HepG2 (cell line): ENCODE measurements around the gene PITHD1. TPM values are rescaled to one million over a fixed set of nuclear protein-coding genes. Genes with fewer than 3 reads are reported as not detected.
A peak's percentile ranks its signal among the peaks of the same experiment; 100 is the strongest.

Source experiments
- AGO1 ChIP-seq: fragments of 200-400 bp; formaldehyde crosslinking; IDR thresholded peaks from 2 replicates; pipeline ENCODE4 v1.6.1; 2017; ENCODE audit warnings: mild to moderate bottlenecking, low read depth, low read length, moderate library complexity; ENCODE audit not compliant: poor library complexity, severe bottlenecking
- AKAP8 ChIP-seq: sonication (generic); formaldehyde crosslinking; IDR thresholded peaks from 2 replicates; pipeline ENCODE4 v1.5.1; 2020; ENCODE audit warnings: mild to moderate bottlenecking, missing genetic modification reagents
- ARID4A ChIP-seq: sonication (generic); formaldehyde crosslinking; IDR thresholded peaks from 2 replicates; pipeline ENCODE4 v1.5.0; 2020; ENCODE audit warnings: mild to moderate bottlenecking, missing genetic modification reagents, borderline replicate concordance
- CBX1 ChIP-seq: IDR thresholded peaks from one replicate; pipeline ENCODE4 v1.6.1; 2016; ENCODE audit warnings: antibody characterized with exemption, low read depth
- E2F1 ChIP-seq: sonication (generic); formaldehyde crosslinking; IDR thresholded peaks from 2 replicates; pipeline ENCODE4 v1.5.0; 2020; ENCODE audit warnings: missing genetic modification reagents
- HNRNPL ChIP-seq: fragments of 200-400 bp; formaldehyde crosslinking; IDR thresholded peaks from 2 replicates; pipeline ENCODE4 v1.6.1; 2017; ENCODE audit warnings: mild to moderate bottlenecking, low read depth, low read length
- MBNL3 ChIP-seq: fragments of 250-450 bp; sonication (Bioruptor Pico); conservative IDR thresholded peaks from 2 replicates; pipeline ENCODE4 v1.8.0; 2022; ENCODE audit warnings: mild to moderate bottlenecking, inconsistent platforms
- MLXIP ChIP-seq: sonication (generic); formaldehyde crosslinking; IDR thresholded peaks from 2 replicates; pipeline ENCODE4 v1.9.0; 2021; ENCODE audit warnings: missing genetic modification reagents, borderline replicate concordance
- NFAT5 ChIP-seq: sonication (generic); formaldehyde crosslinking; IDR thresholded peaks from 2 replicates; pipeline ENCODE4 v1.4.0; 2020; ENCODE audit warnings: missing genetic modification reagents
- NR2F2 ChIP-seq: IDR thresholded peaks from 2 replicates; pipeline ENCODE4 v1.6.1; 2012; ENCODE audit warnings: low read depth, inconsistent platforms, borderline replicate concordance
- SATB2 ChIP-seq: sonication (generic); formaldehyde crosslinking; IDR thresholded peaks from 2 replicates; pipeline ENCODE4 v1.5.0; 2020; ENCODE audit warnings: missing genetic modification reagents
- SMARCE1 ChIP-seq: fragments of 450-650 bp; IDR thresholded peaks from 2 replicates; pipeline ENCODE4 v1.6.1; 2017; ENCODE audit warnings: borderline replicate concordance
- SOX6 ChIP-seq, 2 experiments: fragments of 450-650 bp in 1 of 2; sonication (generic) in 1 of 2; formaldehyde crosslinking in 1 of 2; IDR thresholded peaks; 2 replicates each; pipeline versions ENCODE4 v1.4.0 to v1.6.1; 2017 to 2020; ENCODE audit warnings: antibody characterized with exemption in 1 of 2, mild to moderate bottlenecking in 1 of 2, missing genetic modification reagents in 1 of 2
- SP2 ChIP-seq: sonication (generic); formaldehyde crosslinking; IDR thresholded peaks from 2 replicates; pipeline ENCODE4 v1.5.1; 2020; ENCODE audit warnings: mild to moderate bottlenecking, missing genetic modification reagents
- ZNF749 ChIP-seq: sonication (generic); formaldehyde crosslinking; IDR thresholded peaks from 2 replicates; pipeline ENCODE4 v1.8.0; 2022; ENCODE audit warnings: mild to moderate bottlenecking, missing genetic modification reagents, moderate library complexity, borderline replicate concordance
- polyA plus RNA-seq, 8 experiments: library from polyadenylated mRNA; depleted of rRNA in 3 of 8; stranded (reverse) in 7 of 8; unstranded in 1 of 8; fragments of >200 nt; fragmentation: Illumina TruSeq in 4 of 8; extraction: Trizol in 4 of 8; gene quantifications; 2 replicates each; pipeline versions ENCODE4 v1.2.1 to v1.2.3, GENCODE V29; 2011 to 2016; ENCODE audit warnings: low read depth in 4 of 8, missing spikeins in 1 of 8, mixed read lengths in 1 of 8; ENCODE audit not compliant: insufficient read depth in 1 of 8
- total RNA-seq, 5 experiments: library from RNA; depleted of rRNA; stranded (reverse); fragments of >200 nt; fragmentation: Illumina TruSeq; extraction: Trizol; gene quantifications; 2 replicates each; pipeline ENCODE4 v1.2.3, GENCODE V29; 2016; ENCODE audit warnings: low read depth in 1 of 5

PITHD1 gene
- total and polyA plus RNA-seq, 2 of the 13 experiments (the other 11 are each of a cell fraction or from before 2014, with no cell fraction given) = 28.0 to 37.3 TPM

- TF ChIP-seq NFAT5 (CRISPR knock-in tag) (no peak), SP2 (CRISPR knock-in tag) (no peak), HNRNPL (no peak), NR2F2 (no peak), ZNF749 (CRISPR knock-in tag) (no peak), CBX1 (no peak), SOX6 (IDR thresholded peaks at IDR 0.05) (no peak), SOX6 (CRISPR knock-in tag; IDR thresholded peaks at IDR 0.05) (no peak; the same call in 1 of the 2 replicates), AKAP8 (CRISPR knock-in tag) (no peak), MLXIP (peak; percentile 69; the same call in 1 of the 2 replicates), SATB2 (CRISPR knock-in tag) (no peak), E2F1 (CRISPR knock-in tag) (no peak), SMARCE1 (no peak), AGO1 (no peak), MBNL3 (CRISPR knock-in tag) (no peak), ARID4A (CRISPR knock-in tag) (no peak)
These were observed 3.9 kb upstream of the PITHD1 start (continued) for GRCh38 chr1:23774174-23774880.
